GM23248 (cell line): ENCODE measurements around the gene HHATL.

Experiments used
- EZH2 ChIP-seq: fragments of 200-600 bp; sonication (generic); IDR thresholded peaks from 2 replicates; pipeline ENCODE4 v1.6.1; 2018; ENCODE audit warnings: antibody characterized with exemption, mild to moderate bottlenecking; ENCODE audit not compliant: insufficient read depth, poor library complexity, severe bottlenecking
- EZH2phosphoT487 ChIP-seq: fragments of 200-600 bp; sonication (generic); IDR thresholded peaks from 2 replicates; pipeline ENCODE4 v1.6.1; 2018; ENCODE audit warnings: antibody characterized with exemption, moderate library complexity, mild to moderate bottlenecking, low read depth; ENCODE audit not compliant: insufficient read depth

GRCh38 chr3:42668793-42669217 is 33.8 kb downstream of the HHATL start:
- TF ChIP-seq EZH2phosphoT487 (no peak), EZH2 (no peak)
